HG03442 (cell line): ENCODE measurements around the gene DLST.

Experiments
- ATAC-seq: cut with Tn5 transposase; IDR thresholded peaks from one replicate; pipeline ENCODE4 v1.9.1; 2021; ENCODE audit warnings: mild to moderate bottlenecking, moderate library complexity; ENCODE audit not compliant: unreplicated experiment

The DLST gene

GRCh38 chr14:74860899-74861733 is 20.6 kb upstream of the DLST start:
- ATAC-seq, result no peak

GRCh38 chr14:74861734-74862090 is 20.0 kb upstream of the DLST start:
- no peak for ATAC-seq

- no peak for ATAC-seq
These were observed 18.4 kb upstream of the DLST start for GRCh38 chr14:74863274-74863673.

GRCh38 chr14:74864198-74864597 is 17.5 kb upstream of the DLST start:
- no peak for ATAC-seq

- no peak for ATAC-seq
These were observed 16.6 kb upstream of the DLST start for GRCh38 chr14:74865156-74865555.

- no peak for ATAC-seq
These were observed 14.9 kb upstream of the DLST start for GRCh38 chr14:74866708-74867389.

- ATAC-seq, result no peak
These were observed 14.0 kb upstream of the DLST start for GRCh38 chr14:74867673-74868072.

- ATAC-seq, result no peak
These were observed 13.0 kb upstream of the DLST start for GRCh38 chr14:74868739-74869138.

GRCh38 chr14:74871819-74872218 is 9.9 kb upstream of the DLST start:
- no peak for ATAC-seq

GRCh38 chr14:74875204-74875603 is 6.5 kb upstream of the DLST start:
- ATAC-seq, result no peak

- no peak for ATAC-seq
These were observed 5.5 kb upstream of the DLST start, which contains the start of gene PROX2 for GRCh38 chr14:74875941-74876913. Gene PROX2 (minus strand): TSS chr14:74876145. CDS start chr14:74863834, 12,311 bp downstream.

GRCh38 chr14:74879427-74880182 is 2.1 kb upstream of the DLST start:
- no peak for ATAC-seq

GRCh38 chr14:74882103-74882920 is 596 bp downstream of the DLST start:
- peak; percentile 40 for ATAC-seq

GRCh38 chr14:74886001-74886400 is 4.3 kb downstream of the DLST start:
- no peak for ATAC-seq

- no peak for ATAC-seq
These were observed 6.7 kb downstream of the DLST start for GRCh38 chr14:74888164-74889158.

GRCh38 chr14:74890262-74890661 is 8.5 kb downstream of the DLST start:
- ATAC-seq, result no peak

GRCh38 chr14:74891870-74892269 is 10.2 kb downstream of the DLST start:
- ATAC-seq, result no peak

- no peak for ATAC-seq
These were observed 11.0 kb downstream of the DLST start for GRCh38 chr14:74892745-74893144.
